Neutrophil (primary cell): ENCODE results near the gene MKX.

Experiments
- H3K27ac ChIP-seq: fragments of 200-600 bp; sonication (generic); 2 replicates; pipeline ENCODE4 v1.5.1; 2016; ENCODE audit warnings: mild to moderate bottlenecking, moderate library complexity
- H3K27me3 ChIP-seq: fragments of 200-600 bp; sonication (generic); 2 replicates; pipeline ENCODE4 v1.6.0; 2016; ENCODE audit warnings: mild to moderate bottlenecking
- H3K36me3 ChIP-seq: fragments of 200-600 bp; sonication (generic); 2 replicates; pipeline ENCODE4 v1.5.1; 2017
- H3K4me1 ChIP-seq, 2 experiments: fragments of 200-600 bp in 1 of 2; sonication (generic) in 1 of 2; 1 replicate in 1 of 2; 2 replicates in 1 of 2; pipeline versions ENCODE4 v1.5.1 to v1.6.1; 2013 to 2016; ENCODE audit warnings: low read depth in 1 of 2, low read length in 1 of 2, mild to moderate bottlenecking in 1 of 2, moderate library complexity in 1 of 2; ENCODE audit not compliant: control insufficient read depth in 1 of 2, insufficient read depth in 1 of 2
- H3K4me3 ChIP-seq, 2 experiments: fragments of 200-600 bp in 1 of 2; sonication (generic) in 1 of 2; 1 replicate in 1 of 2; 2 replicates in 1 of 2; pipeline ENCODE4 v1.5.1; 2013 to 2016; ENCODE audit warnings: low read depth in 1 of 2, low read length in 1 of 2, mild to moderate bottlenecking in 1 of 2, moderate library complexity in 1 of 2
- H3K9me3 ChIP-seq: fragments of 200-600 bp; sonication (generic); 2 replicates; pipeline ENCODE4 v1.5.1; 2016
- CTCF ChIP-seq: fragments of 200-600 bp; sonication (generic); IDR thresholded peaks from 2 replicates; pipeline ENCODE4 v1.5.1; 2016; ENCODE audit warnings: antibody characterized with exemption

The MKX gene

GRCh38 chr10:27692663-27693062 is 53.0 kb downstream of the MKX start:
- no peaks in the 10 kb centered on the region for H3K4me1 ChIP-seq
- no peak overlapping the region for H3K4me3 ChIP-seq
- TF ChIP-seq CTCF = no peak
- no peaks in the 10 kb centered on the region for H3K9me3 ChIP-seq
- no peak overlapping the region for H3K27ac ChIP-seq
- H3K27me3 ChIP-seq = no peaks in the 10 kb centered on the region
- no peaks in the 10 kb centered on the region for H3K36me3 ChIP-seq

GRCh38 chr10:27688991-27689390 is 56.6 kb downstream of the MKX start:
- Histone ChIP-seq H3K27ac (no peak overlapping the region), H3K27me3 (no peaks in the 10 kb centered on the region), H3K9me3 (no peaks in the 10 kb centered on the region), H3K4me3 (no peak overlapping the region), H3K36me3 (no peaks in the 10 kb centered on the region), H3K4me1 (no peaks in the 10 kb centered on the region)
- no peak for TF ChIP-seq CTCF

- H3K36me3 ChIP-seq = no peaks in the 10 kb centered on the region
- no peaks in the 10 kb centered on the region for H3K27me3 ChIP-seq
- H3K27ac ChIP-seq = no peak overlapping the region
- H3K4me3 ChIP-seq = no peak overlapping the region
- no peaks in the 10 kb centered on the region for H3K4me1 ChIP-seq
- no peaks in the 10 kb centered on the region for H3K9me3 ChIP-seq
- no peak for TF ChIP-seq CTCF
Measured at GRCh38 chr10:27688276-27688675, 57.3 kb downstream of the MKX start.

GRCh38 chr10:27687743-27688142 is 57.9 kb downstream of the MKX start:
- Histone ChIP-seq H3K27me3 (no peaks in the 10 kb centered on the region), H3K36me3 (no peaks in the 10 kb centered on the region), H3K9me3 (no peaks in the 10 kb centered on the region), H3K4me1 (no peaks in the 10 kb centered on the region), H3K27ac (no peak overlapping the region), H3K4me3 (no peak overlapping the region)
- no peak for TF ChIP-seq CTCF

- no peak for TF ChIP-seq CTCF
- Histone ChIP-seq H3K27ac (no peak overlapping the region), H3K36me3 (no peaks in the 10 kb centered on the region), H3K4me1 (no peaks in the 10 kb centered on the region), H3K4me3 (no peak overlapping the region), H3K27me3 (no peaks in the 10 kb centered on the region), H3K9me3 (no peaks in the 10 kb centered on the region)
Measured at GRCh38 chr10:27687326-27687725, 58.3 kb downstream of the MKX start.

GRCh38 chr10:27685681-27686080 is 59.9 kb downstream of the MKX start:
- no peak for TF ChIP-seq CTCF
- H3K4me3 ChIP-seq = no peak overlapping the region
- no peaks in the 10 kb centered on the region for H3K36me3 ChIP-seq
- no peaks in the 10 kb centered on the region for H3K27me3 ChIP-seq
- no peaks in the 10 kb centered on the region for H3K4me1 ChIP-seq
- no peaks in the 10 kb centered on the region for H3K9me3 ChIP-seq
- H3K27ac ChIP-seq = no peak overlapping the region
